GM12878 (cell line): ENCODE results near the gene SPATA20. TPM values are rescaled to one million over a fixed set of nuclear protein-coding genes. Genes with fewer than 3 reads are reported as not detected.

Experiments used
- ATAC-seq: fragments of 200-7000 bp; cut with Tn5 transposase; 3 replicates; pipeline ENCODE4 v1.9.1; 2020; ENCODE audit warnings: mild to moderate bottlenecking, moderate library complexity
- BruUV-seq: library from RNA; stranded (reverse); fragments of 400-500 nt; replicated peaks from 2 replicates; lab custom pipeline; 2021; lab: Mats Ljungman, UMichigan
- CTCF ChIA-PET: fragments of 300-600 bp; sonication (Branson Sonifier 250); formaldehyde crosslinking; extraction: SDS; loops from one replicate; lab custom pipeline; 2021; ENCODE audit warnings: inconsistent platforms; lab: Yijun Ruan, JAX
- POLR2A ChIA-PET: fragments of 350-600 bp; formaldehyde crosslinking; extraction: SDS; loops from one replicate; lab custom pipeline; 2021; ENCODE audit warnings: inconsistent platforms; lab: Charles Lee
- RAD21 ChIA-PET: fragments of 300-600 bp; sonication (Branson Sonifier 250); formaldehyde crosslinking; loops from one replicate; lab custom pipeline; 2023; ENCODE audit warnings: antibody characterized with exemption; ENCODE audit not compliant: unreplicated experiment; lab: Charles Lee
- SMC1A ChIA-PET: fragments of 300-600 bp; sonication (Branson Sonifier 250); formaldehyde crosslinking; loops from one replicate; lab custom pipeline; 2023; ENCODE audit not compliant: unreplicated experiment, uncharacterized antibody; lab: Charles Lee
- DNase-seq: peaks from one replicate; pipeline ENCODE4 v3.0.0-alpha.2; 2011; ENCODE audit warnings: low read depth, low spot score
- FAIRE-seq: peaks from 3 replicates; lab custom pipeline; 2011; peaks lifted over from hg19 to GRCh38; lab: Jason Lieb, UNC
- H2AFZ ChIP-seq: 2 replicates; pipeline ENCODE4 v1.6.0; 2011; ENCODE audit warnings: low read depth, low read length, control low read depth; ENCODE audit not compliant: control insufficient read depth
- H3K27ac ChIP-seq: 2 replicates; pipeline ENCODE4 v1.5.1; 2011; ENCODE audit warnings: control low read depth; ENCODE audit not compliant: control insufficient read depth, insufficient read depth
- H3K27me3 ChIP-seq, 2 experiments: replicated peaks in 1 of 2; 2 replicates each; pipeline versions ENCODE4 v1.6.0 to v1.6.1; 2011; ENCODE audit warnings: low read length in 1 of 2; ENCODE audit not compliant: control insufficient read depth in 2 of 2, insufficient read depth in 2 of 2
- H3K36me3 ChIP-seq, 2 experiments: 2 replicates each; pipeline ENCODE4 v1.5.1; 2011; ENCODE audit warnings: low read length in 1 of 2; ENCODE audit not compliant: control insufficient read depth in 2 of 2, insufficient read depth in 2 of 2
- H3K4me1 ChIP-seq: 2 replicates; pipeline ENCODE4 v1.6.1; 2011; ENCODE audit warnings: mild to moderate bottlenecking, low read length, moderate library complexity, mixed read lengths; ENCODE audit not compliant: control insufficient read depth, insufficient read depth
- H3K4me2 ChIP-seq: 2 replicates; pipeline ENCODE4 v1.6.0; 2011; ENCODE audit warnings: control low read depth; ENCODE audit not compliant: control insufficient read depth, insufficient read depth
- H3K4me3 ChIP-seq: fragments of 200-600 bp; sonication (generic); 2 replicates; pipeline ENCODE4 v1.5.1; 2016
- H3K79me2 ChIP-seq: 2 replicates; pipeline ENCODE4 v1.6.0; 2011; ENCODE audit warnings: low read length; ENCODE audit not compliant: control insufficient read depth, insufficient read depth
- H3K9ac ChIP-seq: 2 replicates; pipeline ENCODE4 v1.8.0; 2011; ENCODE audit warnings: low read length, control low read depth, mixed read lengths; ENCODE audit not compliant: control insufficient read depth, insufficient read depth
- H3K9me3 ChIP-seq: replicated peaks from 3 replicates; pipeline ENCODE4 v1.5.1; 2011; ENCODE audit warnings: mild to moderate bottlenecking, low read length; ENCODE audit not compliant: control insufficient read depth, insufficient read depth
- H4K20me1 ChIP-seq: 2 replicates; pipeline ENCODE4 v1.6.0; 2011; ENCODE audit not compliant: control insufficient read depth, insufficient read depth
- BHLHE40 ChIP-seq, 2 experiments: fragments of 450-650 bp in 1 of 2; IDR thresholded peaks; 2 replicates each; pipeline ENCODE4 v1.6.1; 2011 to 2017; ENCODE audit warnings: low read depth in 2 of 2, borderline replicate concordance in 1 of 2, improper control_type of control experiment in 1 of 2, low read length in 1 of 2, mild to moderate bottlenecking in 1 of 2
- MTA3 ChIP-seq: IDR thresholded peaks from 2 replicates; pipeline ENCODE4 v1.6.1; 2012; ENCODE audit warnings: low read length, inconsistent platforms, borderline replicate concordance
- NRF1 ChIP-seq: conservative IDR thresholded peaks from 2 replicates; pipeline ENCODE4 v1.6.1; 2011; ENCODE audit warnings: mild to moderate bottlenecking, low read depth, low read length, improper control_type of control experiment
- RAD21 ChIP-seq: IDR thresholded peaks from 2 replicates; pipeline ENCODE4 v1.6.1; 2011; ENCODE audit warnings: mild to moderate bottlenecking, low read depth, low read length, moderate library complexity; ENCODE audit not compliant: insufficient read depth
- YBX1 ChIP-seq: fragments of 450-650 bp; IDR thresholded peaks from 2 replicates; pipeline ENCODE4 v1.6.1; 2016; ENCODE audit warnings: antibody characterized with exemption
- WGBS: methylation state at CpG from one replicate; pipeline ENCODE4 v1.1.6; 2016; ENCODE audit warnings: low lambda C conversion rate; ENCODE audit not compliant: insufficient replicate concordance, insufficient coverage; ENCODE audit errors: missing lambda C conversion rate; 5-methylcytosine and 5-hydroxymethylcytosine counted together
- in situ Hi-C: fragments of 300-500 bp; cut with MboI; formaldehyde crosslinking; loops from 9 replicates; pipeline ENCODE4 v1.14.3; 2018; ENCODE audit warnings: mixed read lengths
- intact Hi-C: fragments of 100-400 bp; cut with micrococcal nuclease; formaldehyde crosslinking; loops from one replicate; pipeline ENCODE4 v1.14.2; 2022; ENCODE audit not compliant: unreplicated experiment
- polyA plus RNA-seq, 11 experiments: library from polyadenylated mRNA; depleted of rRNA in 4 of 11; unstranded in 6 of 11; stranded (reverse) in 5 of 11; fragments of >200 nt; fragmentation: Nextera tagmentation in 4 of 11; fragmentation: Illumina TruSeq in 1 of 11; extraction: Ambion mirVana in 4 of 11; extraction: Trizol in 1 of 11; gene quantifications; 1 replicate in 1 of 11; 2 replicates in 10 of 11; pipeline versions ENCODE4 v1.2.1 to v1.2.3, GENCODE V29; 2011 to 2016; ENCODE audit warnings: inconsistent platforms in 2 of 11, missing spikeins in 2 of 11, low read depth in 1 of 11
- total RNA-seq, 4 experiments: library from RNA; depleted of rRNA in 3 of 4; stranded (reverse); fragments of >200 nt in 3 of 4; fragmentation: Illumina TruSeq in 1 of 4; extraction: Trizol in 1 of 4; gene quantifications; 2 replicates each; pipeline versions ENCODE4 v1.2.1 to v1.2.3, GENCODE V29; 2013 to 2021
- TF ChIP-seq, protein P1 (sequence below): IDR thresholded peaks from 2 replicates; pipeline ENCODE4 v1.6.1; 2011; ENCODE audit warnings: borderline replicate concordance, low read depth, mild to moderate bottlenecking, moderate library complexity, low read length; ENCODE audit not compliant: insufficient read depth, poor library complexity, severe bottlenecking

SPATA20 gene
- total and polyA plus RNA-seq, 10 of the 15 experiments (the other 5 are each of a cell fraction or from before 2014, with no cell fraction given), result 2.1 to 69.8 (median 26.6) TPM

GRCh38 chr17:50538549-50539410 is 8.2 kb upstream of the SPATA20 start:
- Histone ChIP-seq H3K36me3 (no peaks in the 10 kb centered on the region), H3K4me2 (no peak overlapping the region), H2AFZ (no peak overlapping the region), H3K4me3 (no peak overlapping the region), H3K9me3 (no peaks in the 10 kb centered on the region), H4K20me1 (no peaks in the 10 kb centered on the region), H3K79me2 (no peaks in the 10 kb centered on the region), H3K9ac (no peak overlapping the region), H3K4me1 (peaks cover 10% of the 10 kb centered on the region; the same call in 1 of the 2 replicates), H3K27me3 (peaks cover 2 to 6% of the 10 kb centered on the region in 2 experiments; a peak in 2 of 4 replicates), H3K27ac (no peak overlapping the region)
- no TSS peak for BruUV-seq
- ChIA-PET POLR2A (interaction anchor here (0.7 kb wide), 1 partner anchor 8 kb away, joined by 7 read pairs; the partner anchor contains the start of gene SPATA20), RAD21 (interaction anchor here (1.1 kb wide), 1 partner anchor 60 kb away, joined by 3 read pairs; no protein-coding TSS in a partner anchor), SMC1A (no interaction called here), CTCF (no interaction called here)
- ATAC-seq, result no peak
- in situ Hi-C loops, result no loop called here
- FAIRE-seq, result no peak
- TF ChIP-seq MTA3, result no peak
- TF ChIP-seq, protein P1, sequence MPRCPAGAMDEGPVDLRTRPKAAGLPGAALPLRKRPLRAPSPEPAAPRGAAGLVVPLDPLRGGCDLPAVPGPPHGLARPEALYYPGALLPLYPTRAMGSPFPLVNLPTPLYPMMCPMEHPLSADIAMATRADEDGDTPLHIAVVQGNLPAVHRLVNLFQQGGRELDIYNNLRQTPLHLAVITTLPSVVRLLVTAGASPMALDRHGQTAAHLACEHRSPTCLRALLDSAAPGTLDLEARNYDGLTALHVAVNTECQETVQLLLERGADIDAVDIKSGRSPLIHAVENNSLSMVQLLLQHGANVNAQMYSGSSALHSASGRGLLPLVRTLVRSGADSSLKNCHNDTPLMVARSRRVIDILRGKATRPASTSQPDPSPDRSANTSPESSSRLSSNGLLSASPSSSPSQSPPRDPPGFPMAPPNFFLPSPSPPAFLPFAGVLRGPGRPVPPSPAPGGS, result no peak
- TF ChIP-seq BHLHE40 (IDR thresholded peaks at IDR 0.05; ENCODE audit: borderline replicate concordance in 1 of 2, low read depth in 2 of 2, low read length in 1 of 2), result no peak
- no peak for TF ChIP-seq YBX1
- no peak for TF ChIP-seq RAD21
- TF ChIP-seq NRF1, result no peak
- intact Hi-C loops, result no loop called here
- DNase-seq, result no peak
- WGBS, result 74% methylated on average over 19 of the region's 20 CpGs
